ENCODE data around the gene UGT2B7.
"Not testable (repeated sequence)": the region's sequence is repeated elsewhere in the genome, so short reads cannot be mapped to it uniquely, and the experiment has no call there.

The UGT2B7 gene

DNA sequence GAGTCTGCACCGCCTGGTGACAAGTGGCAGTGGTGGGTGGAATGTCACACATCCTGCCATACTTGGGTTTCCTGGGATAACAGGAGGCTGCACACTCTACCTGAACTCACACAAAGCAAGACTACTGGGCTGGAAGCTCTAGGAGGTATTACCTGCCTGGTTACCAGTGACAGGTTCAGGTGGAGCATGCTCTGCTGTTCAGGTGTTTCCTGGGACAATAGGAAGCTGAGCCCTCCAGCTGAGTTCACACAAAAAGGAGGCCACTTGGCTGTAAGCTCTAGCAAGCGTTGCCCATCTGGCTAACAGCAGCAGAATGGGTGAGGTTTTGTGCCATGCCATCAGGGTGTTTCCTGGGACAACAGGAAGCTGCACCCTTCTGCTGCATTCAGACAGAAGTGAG, 17.4 kb upstream of the UGT2B7 start:
- in situ Hi-C loops (cut with MboI; ENCODE audit: low sequenced_read_pairs) = no loop called here

DNA sequence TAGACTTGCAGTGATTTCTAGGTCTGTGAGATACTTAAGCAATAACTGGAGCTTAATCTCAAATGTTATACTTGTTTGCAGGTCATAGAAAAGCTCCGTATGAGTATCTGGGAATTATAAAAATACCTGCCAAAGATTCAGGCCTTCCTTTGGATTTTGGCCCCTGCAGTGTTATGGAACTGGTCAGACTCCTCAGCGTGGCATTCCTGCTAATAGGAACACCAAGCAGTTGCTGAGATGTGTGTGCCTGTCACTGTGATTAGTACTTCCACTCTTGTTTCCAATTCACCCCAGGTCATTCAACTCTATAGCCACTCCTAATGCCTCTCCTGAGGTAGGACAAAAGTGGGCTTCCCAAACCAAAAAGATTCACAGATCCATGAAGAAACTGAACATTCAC, 7.8 kb upstream of the UGT2B7 start:
- in situ Hi-C loops (cut with MboI; ENCODE audit: low sequenced_read_pairs) = no loop called here

DNA sequence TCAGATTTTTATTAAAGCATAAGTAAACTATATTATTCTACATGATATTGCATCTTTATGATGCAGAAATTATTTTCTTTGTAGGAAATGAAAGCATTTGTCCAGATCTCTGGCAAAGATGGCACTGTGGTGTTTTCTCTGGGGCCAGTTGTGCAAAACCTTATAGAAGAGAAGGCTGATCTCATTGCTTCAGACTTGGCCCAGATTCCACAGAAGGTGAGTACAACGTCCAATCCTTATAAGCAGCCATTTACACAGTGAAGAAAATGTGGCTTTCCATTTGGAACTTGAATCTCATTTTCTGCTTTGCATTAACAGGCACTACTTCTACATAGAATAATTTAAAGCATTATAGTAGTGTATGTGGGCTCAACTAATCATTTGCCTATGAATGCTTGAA, 6.9 kb upstream of the UGT2B7 start:
- in situ Hi-C loops (cut with MboI; ENCODE audit: low sequenced_read_pairs) = no loop called here

DNA sequence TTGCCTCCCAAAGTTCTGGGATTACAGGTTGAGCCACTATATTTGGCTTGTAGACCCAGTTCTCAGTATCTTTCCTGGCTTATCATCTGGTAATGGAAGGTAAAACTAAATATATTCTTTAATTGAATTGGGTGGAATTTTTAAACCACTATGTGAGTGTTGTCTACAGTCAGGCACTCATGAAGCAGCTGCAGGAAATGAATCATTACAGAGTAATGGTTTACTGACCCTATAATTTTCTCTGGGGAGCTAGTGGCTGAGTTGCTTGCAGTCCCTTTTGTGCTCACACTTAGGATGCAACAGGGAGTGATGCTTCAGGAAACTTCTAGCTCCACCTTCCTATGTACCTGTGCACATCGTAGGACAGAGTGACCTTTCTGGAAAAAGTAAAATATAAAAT, 4.1 kb upstream of the UGT2B7 start:
- in situ Hi-C loops (cut with MboI; ENCODE audit: low sequenced_read_pairs) = no loop called here

DNA sequence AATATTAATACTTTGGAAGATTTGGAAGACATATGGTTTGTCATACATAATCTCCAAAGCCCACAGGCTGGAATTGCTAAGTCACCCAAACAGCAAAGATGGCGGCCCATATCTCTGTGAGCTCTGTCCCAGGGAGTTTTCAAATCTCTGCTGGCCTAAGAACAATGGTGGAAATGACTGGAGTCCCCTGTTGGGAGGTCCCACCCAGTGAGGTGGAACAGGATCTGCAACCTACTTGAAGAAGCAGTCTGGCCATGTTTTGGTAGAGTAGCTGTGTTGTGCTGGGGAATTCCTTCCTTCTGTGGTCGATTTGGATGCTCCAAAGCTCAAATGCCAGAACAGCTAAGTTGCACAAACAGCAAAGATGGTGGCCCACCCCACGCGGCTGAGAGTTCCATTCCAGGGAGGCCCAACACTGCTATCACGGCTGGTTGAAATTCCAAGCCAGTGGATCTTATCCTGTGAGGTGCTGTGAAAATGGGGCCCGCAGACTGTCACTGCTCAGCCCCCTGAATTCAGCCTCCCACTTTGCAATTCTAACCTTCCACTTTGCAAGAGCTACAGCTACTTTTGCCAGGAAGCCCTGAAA, 3.2 kb upstream of the UGT2B7 start:
- in situ Hi-C loops (cut with MboI; ENCODE audit: low sequenced_read_pairs) = no loop called here

DNA sequence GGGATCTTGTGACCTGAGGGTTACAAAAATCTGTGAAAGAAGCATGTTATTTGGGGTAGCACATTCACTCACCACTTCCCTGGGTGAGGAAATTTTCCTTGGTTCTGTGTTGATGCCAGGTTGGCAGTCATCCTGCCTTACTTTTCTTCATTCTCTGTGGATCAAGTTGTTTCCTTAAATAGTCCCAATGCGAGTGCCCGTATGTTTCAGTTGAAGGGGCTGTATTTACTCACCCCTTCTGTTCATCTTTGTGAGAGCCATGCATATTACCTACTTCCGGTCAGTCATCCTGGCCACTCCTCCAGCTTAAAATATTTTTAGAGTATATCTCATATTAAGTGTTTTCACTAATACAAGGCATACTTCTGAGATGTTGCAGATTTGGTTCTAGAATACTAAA, 2.6 kb upstream of the UGT2B7 start:
- in situ Hi-C loops (cut with MboI; ENCODE audit: low sequenced_read_pairs) = no loop called here

DNA sequence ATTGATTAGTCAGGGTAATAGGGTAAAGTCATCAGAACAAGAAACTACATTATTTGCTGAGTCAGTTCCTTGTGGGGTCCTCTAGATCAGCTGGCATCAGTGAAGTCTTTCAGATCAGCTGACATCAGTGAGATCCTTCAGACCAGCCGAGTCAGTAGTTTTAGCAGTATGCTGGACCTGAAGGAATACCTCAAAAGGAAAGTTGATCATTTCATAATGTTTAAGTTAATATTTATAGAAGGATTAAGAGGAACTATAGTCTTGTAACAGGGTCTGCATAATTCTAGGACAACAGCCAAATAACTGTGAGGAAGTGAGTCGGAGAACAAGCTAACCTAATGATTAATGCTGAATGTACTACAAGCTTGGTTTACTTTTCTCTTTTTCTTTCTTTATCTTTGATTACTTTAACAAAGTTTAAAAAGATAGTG, 958 bp upstream of the UGT2B7 start:
- in situ Hi-C loops (cut with MboI; ENCODE audit: low sequenced_read_pairs) = no loop called here

DNA sequence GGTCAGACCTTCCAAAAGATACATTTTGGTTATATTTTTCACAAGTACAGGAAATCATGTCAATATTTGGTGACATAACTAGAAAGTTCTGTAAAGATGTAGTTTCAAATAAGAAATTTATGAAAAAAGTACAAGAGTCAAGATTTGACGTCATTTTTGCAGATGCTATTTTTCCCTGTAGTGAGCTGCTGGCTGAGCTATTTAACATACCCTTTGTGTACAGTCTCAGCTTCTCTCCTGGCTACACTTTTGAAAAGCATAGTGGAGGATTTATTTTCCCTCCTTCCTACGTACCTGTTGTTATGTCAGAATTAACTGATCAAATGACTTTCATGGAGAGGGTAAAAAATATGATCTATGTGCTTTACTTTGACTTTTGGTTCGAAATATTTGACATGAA, 536 bp downstream of the UGT2B7 start:
- in situ Hi-C loops (cut with MboI; ENCODE audit: low sequenced_read_pairs) = no loop called here

DNA sequence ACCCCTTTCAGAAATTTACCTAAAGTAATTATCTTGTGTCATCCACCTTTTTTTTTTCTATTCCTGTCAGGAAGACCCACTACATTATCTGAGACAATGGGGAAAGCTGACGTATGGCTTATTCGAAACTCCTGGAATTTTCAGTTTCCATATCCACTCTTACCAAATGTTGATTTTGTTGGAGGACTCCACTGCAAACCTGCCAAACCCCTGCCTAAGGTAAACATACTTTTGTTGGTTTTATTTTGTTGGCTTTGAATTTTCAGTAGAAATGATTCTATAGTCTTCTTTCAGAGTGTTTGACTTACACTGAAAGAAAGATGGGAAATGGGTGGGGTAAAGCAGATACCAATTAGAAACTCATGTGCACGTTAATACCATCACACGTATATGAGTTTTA, 2.2 kb downstream of the UGT2B7 start:
- in situ Hi-C loops (cut with MboI; ENCODE audit: low sequenced_read_pairs) = no loop called here

DNA sequence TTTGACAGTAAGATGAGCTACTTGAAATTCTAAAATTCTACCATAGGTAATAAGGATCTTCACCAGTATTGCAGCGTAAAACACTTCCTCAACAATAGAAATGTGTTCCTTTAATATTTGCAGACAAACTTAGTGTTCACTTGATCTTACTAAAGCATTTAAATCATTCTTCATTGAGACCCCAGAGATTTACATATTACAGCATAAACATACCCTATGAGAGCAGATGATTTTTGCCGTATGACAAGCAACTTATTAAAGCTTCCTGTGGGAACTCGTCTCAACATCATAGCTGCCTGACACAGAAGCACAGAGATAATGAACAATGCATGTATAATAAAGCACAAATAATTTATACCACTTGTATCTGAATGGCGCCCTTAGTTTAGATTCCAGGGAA, 3.6 kb downstream of the UGT2B7 start:
- in situ Hi-C loops (cut with MboI; ENCODE audit: low sequenced_read_pairs) = no loop called here

DNA sequence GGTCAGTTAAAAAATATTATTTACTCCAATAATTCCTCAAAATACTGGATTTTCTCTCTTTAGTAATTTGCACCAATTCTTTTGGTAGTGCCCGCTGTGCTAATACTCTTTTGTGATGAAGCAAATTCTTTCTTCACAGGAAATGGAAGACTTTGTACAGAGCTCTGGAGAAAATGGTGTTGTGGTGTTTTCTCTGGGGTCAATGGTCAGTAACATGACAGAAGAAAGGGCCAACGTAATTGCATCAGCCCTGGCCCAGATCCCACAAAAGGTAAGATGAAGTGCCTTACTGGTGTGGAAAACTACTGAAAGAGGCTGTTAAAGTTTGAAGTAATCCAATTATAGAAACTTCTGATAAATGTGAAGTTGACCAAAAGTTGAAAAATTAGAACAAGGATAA, 6.4 kb downstream of the UGT2B7 start:
- in situ Hi-C loops (cut with MboI; ENCODE audit: low sequenced_read_pairs) = not testable (repeated sequence)

DNA sequence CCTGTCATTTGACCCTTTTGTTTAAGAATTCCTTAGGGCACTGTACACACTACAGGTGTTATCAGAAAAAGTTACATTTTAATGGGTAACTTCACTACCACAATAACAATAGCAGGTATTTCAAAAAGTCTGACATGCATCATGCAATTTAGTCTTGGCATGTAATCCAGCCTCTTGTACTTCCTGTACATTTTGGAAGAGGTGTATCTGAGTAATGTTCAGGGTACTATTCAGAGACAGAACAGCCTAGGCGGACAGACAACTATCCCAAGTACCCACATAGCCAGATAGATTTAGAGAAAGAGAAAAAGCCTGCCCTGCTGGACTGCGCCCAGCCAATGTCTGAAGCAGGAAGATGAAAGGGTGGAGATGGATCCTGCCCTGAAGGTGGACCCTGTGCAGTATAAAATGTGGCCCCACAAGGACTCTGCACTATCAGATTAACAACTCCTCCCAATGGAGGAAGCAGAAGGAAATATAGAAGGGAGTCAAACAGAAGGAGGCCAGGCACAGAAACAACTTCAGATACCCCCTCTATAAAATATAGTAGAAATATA, 8.5 kb downstream of the UGT2B7 start:
- in situ Hi-C loops (cut with MboI; ENCODE audit: low sequenced_read_pairs) = no loop called here

DNA sequence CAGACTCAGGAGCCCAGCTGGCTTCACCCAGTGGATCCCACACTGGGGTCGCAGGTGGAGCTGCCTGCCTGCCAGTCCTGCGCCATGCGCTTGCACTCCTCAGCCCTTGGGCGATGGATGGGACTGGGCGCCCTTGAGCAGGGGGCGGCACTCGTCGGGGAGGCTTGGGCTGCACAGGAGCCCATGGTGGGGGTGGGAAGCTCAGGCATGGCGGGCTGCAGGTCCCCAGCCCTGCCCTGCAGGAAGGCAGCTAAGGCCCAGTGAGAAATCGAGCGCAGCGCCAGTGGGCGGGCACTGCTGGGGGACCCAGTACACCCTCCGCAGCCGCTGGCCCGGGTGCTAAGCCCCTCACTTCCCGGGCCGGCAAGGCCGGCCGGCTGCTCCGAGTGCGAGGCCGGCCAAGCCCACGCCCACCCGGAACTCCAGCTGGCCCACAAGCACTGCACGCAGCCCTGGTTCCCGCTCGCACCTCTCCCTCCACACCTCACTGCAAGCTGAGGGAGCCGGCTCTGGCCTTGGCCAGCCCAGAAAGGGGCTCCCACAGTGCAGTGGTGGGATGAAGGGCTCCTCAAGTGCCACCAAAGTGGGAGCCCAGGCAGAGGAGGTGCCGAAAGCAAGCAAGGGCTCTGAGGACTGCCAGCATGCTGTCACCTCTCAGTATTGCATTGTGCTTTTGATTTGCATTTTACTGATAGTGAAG, 19.0 kb downstream of the UGT2B7 start:
- in situ Hi-C loops (cut with MboI; ENCODE audit: low sequenced_read_pairs) = not testable (repeated sequence)

DNA sequence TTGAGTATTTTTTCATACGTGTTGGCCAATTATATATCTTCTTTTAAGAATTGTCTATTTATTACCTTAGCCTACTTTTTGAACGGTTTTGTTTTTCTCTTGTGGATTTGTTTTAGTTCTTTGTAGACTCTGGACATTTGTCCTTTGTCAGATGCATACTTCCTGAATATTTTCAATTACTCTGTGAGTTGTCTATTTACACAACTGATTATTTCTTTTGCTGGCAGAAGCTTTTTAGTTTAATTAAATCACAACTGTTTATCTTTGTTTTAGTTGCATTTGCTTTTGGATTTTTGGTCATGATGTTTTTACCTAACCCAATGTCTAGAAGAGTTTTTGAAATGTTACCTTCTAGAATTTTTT, 19.6 kb downstream of the UGT2B7 start:
- in situ Hi-C loops (cut with MboI; ENCODE audit: low sequenced_read_pairs) = no loop called here

DNA sequence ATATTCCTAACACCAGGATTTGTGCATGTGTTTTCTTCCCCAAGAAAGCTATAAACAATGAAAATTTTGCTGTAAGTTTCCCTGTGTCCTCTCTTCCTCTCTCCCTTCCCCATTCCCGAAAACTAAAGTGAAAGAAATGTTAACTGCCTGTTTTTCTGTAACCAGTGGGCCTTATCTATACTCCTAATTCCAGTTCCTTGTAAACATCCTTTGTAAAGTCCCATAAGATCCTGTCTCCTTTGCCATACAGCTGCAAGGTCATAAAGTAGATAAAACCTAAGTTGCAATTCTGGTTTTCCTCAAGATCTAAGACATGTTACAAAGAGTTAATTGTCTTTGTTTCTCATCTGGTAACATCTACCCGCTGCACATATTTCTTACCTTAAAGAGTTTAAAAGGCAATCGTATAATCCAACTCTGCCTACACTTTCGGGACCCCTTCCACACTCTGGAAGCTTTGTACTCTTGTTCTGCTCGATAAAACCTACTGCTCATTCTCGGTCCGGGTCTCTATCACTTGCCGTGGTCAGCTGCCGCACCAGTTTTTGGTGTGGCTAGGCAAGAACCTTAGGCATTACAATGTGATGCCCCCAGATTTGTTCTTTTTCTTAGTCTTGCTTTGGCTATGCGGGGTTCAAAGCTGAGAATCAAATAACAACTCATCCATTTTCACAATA, 20.5 kb downstream of the UGT2B7 start:
- in situ Hi-C loops (cut with MboI; ENCODE audit: low sequenced_read_pairs) = no loop called here

DNA sequence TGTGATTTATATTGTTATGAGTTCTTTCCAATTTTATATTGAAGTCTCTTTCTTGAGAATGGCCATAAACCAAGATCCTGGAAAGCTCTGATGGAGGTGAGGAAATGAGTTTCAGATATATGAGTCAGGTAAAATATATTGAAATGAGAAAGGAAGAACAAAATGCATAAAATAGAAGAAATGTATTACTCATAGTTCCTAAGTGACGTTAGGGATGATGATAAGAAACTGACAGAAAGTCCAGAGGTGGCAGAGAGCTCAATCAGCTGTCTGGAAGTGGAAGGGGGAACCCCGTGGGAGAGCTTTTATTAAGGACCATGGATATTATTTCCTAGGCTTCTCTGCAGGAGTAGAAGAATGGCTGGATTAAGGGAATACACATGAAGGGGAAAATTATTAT, 24.6 kb downstream of the UGT2B7 start:
- in situ Hi-C loops (cut with MboI; ENCODE audit: low sequenced_read_pairs) = no loop called here

DNA sequence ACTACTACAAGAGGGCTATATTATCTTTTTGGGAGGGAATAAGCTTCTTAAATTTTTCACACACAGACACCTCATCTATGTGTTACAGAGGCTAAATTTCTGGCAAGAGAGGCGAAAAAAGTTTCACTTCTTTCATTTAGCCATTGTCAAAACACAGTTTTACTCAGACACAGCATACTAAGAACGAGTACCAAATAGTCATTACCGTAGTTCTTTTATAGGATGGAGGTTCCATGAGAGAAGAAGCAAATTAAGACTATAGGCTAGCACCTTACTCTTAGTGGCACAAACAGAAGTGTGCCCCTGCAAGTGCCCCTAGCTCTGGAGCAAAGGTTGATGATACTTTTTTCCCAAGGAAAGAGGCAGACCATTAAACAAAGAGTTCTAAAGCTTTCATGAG, 26.2 kb downstream of the UGT2B7 start:
- in situ Hi-C loops (cut with MboI; ENCODE audit: low sequenced_read_pairs) = no loop called here

DNA sequence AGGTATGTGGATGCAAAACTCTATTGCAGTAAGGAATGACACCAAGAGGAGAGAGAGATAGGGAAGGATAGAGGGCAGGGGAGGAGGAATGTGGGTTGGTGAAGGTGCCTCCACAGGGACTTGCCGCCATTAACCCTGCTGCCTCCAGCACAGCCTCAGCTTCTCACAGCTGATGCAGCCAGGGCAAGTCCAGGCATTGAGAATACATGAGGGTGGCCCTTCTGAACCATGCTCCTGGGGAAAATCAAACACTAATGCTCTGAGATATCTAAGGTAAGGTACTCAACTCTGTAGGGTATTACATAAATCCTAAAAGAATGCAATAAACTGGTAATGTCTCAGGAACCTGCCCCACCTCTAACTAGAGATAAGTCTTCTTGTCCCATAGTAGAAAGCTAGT, 28.7 kb downstream of the UGT2B7 start:
- in situ Hi-C loops (cut with MboI; ENCODE audit: low sequenced_read_pairs) = no loop called here

DNA sequence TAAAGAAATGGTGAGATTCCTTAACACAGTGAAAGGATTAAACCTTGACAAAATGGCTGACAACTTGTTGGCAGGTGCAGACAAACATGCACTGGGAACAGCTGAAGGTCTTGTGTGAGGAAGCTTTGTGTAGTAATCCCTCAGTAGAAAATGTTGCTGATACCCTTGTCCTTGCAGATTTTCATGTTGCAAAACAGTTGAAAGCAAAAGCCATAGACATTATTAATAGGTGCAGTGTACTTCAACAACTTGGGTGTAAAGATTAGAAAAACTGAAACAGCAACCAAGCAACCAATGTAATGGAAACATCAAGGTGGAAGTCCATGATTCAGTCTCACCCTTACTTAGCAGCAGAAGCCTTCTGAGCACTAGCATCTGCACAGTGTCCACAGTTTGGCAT, 29.8 kb downstream of the UGT2B7 start:
- in situ Hi-C loops (cut with MboI; ENCODE audit: low sequenced_read_pairs) = no loop called here

DNA sequence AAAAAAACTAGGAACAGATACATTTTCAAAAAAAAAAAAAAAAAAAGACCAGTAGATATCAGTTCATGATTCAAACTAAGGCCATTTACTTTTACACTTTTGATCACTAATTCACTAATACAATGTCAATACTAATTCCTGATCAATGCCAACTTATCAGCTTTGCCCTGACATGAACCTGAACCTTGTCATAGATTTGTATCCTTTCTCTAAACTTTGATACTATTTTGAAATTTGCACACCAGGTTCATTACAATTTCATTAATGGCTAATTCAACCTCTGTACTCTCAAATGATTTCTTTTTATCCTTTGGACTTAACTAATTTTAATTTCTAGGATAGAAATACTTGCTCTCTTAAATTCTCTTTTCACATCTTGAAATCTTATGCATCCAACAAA, 37.7 kb downstream of the UGT2B7 start:
- in situ Hi-C loops (cut with MboI; ENCODE audit: low sequenced_read_pairs) = no loop called here

DNA sequence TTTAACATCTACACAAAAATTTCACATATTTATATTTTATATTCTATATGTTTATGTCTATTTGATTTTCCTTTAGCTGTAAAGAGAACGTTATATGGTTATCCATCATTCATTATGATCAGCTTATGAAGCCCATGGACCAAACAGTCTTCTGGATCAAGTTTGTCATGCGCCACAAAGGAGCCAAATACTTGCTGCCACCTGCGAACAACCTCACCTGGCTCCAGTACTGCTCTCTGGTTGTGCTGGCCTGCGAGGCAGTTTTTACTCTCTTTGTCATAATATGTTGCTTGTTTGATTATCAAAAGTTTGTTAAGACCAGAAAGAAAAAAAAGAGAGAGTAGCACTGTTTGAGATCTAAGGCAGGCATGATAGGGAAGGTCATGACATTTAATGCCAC, 38.2 kb downstream of the UGT2B7 start:
- in situ Hi-C loops (cut with MboI; ENCODE audit: low sequenced_read_pairs) = no loop called here

DNA sequence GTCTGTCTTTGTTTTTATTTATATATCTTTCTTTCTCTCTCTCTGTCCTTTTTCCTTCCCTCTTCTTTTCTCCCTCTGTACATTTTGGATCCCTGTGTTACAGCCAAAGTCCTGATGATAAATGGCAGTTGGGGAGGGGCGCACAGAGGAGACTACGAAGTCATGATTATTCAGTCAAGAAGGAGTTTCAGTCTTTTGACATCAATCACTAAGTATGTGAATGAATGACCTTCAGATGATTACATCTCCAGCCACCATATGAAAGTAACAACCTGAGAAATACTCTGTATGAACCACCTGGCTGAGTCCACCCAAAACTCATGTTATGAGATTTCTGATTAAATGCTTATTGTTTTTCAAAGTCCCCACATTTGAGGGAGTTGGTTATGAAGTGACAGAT, 45.0 kb downstream of the UGT2B7 start:
- in situ Hi-C loops (cut with MboI; ENCODE audit: low sequenced_read_pairs) = no loop called here

Data from HL-60/S4 (cell line).